AG04450 (cell line): Measurements from ENCODE around the gene MS4A14. TPM values are rescaled to one million over a fixed set of nuclear protein-coding genes. Genes with fewer than 3 reads are reported as not detected.

Experiments used
- CTCF ChIA-PET: fragments of 300-600, 350-600 bp; formaldehyde crosslinking; extraction: SDS; loops from one replicate; lab custom pipeline; 2022; ENCODE audit warnings: antibody characterized with exemption, inconsistent platforms; lab: Charles Lee
- POLR2A ChIA-PET: fragments of 350-600 bp; formaldehyde crosslinking; extraction: SDS; loops from one replicate; lab custom pipeline; 2021; ENCODE audit warnings: antibody characterized with exemption, inconsistent platforms; lab: Yijun Ruan, JAX
- DNase-seq: peaks from one replicate; pipeline ENCODE4 v3.0.0-alpha.2; 2011; ENCODE audit warnings: low read depth, low spot score
- H3K27ac ChIP-seq: one replicate; pipeline ENCODE4 v1.5.1; 2012; ENCODE audit warnings: low read depth, low read length, control low read depth
- H3K27me3 ChIP-seq: one replicate; pipeline ENCODE4 v1.6.0; 2012; ENCODE audit warnings: low read length; ENCODE audit not compliant: control insufficient read depth, insufficient read depth
- H3K4me3 ChIP-seq: 2 replicates; pipeline ENCODE4 v1.5.1; 2011; ENCODE audit warnings: mild to moderate bottlenecking, low read depth, low read length, control low read depth
- H3K9me3 ChIP-seq: 2 replicates; pipeline ENCODE4 v1.5.1; 2012; ENCODE audit warnings: low read length; ENCODE audit not compliant: control insufficient read depth, insufficient read depth
- polyA minus RNA-seq: library from RNA; depleted of rRNA, polyadenylated mRNA; stranded (reverse); fragments of >200 nt; gene quantifications from 2 replicates; pipeline ENCODE4 v1.2.3, GENCODE V29; 2011; rRNA and poly(A)+ RNA removed
- polyA plus RNA-seq: library from polyadenylated mRNA; depleted of rRNA; stranded (reverse); fragments of >200 nt; gene quantifications from 2 replicates; pipeline ENCODE4 v1.2.3, GENCODE V29; 2011; rRNA removed
- TF ChIP-seq, protein P1 (sequence below): IDR thresholded peaks from 2 replicates; pipeline ENCODE4 v1.5.1; 2011; ENCODE audit warnings: low read depth, low read length, control low read depth, inconsistent platforms

Gene MS4A14, protein sequence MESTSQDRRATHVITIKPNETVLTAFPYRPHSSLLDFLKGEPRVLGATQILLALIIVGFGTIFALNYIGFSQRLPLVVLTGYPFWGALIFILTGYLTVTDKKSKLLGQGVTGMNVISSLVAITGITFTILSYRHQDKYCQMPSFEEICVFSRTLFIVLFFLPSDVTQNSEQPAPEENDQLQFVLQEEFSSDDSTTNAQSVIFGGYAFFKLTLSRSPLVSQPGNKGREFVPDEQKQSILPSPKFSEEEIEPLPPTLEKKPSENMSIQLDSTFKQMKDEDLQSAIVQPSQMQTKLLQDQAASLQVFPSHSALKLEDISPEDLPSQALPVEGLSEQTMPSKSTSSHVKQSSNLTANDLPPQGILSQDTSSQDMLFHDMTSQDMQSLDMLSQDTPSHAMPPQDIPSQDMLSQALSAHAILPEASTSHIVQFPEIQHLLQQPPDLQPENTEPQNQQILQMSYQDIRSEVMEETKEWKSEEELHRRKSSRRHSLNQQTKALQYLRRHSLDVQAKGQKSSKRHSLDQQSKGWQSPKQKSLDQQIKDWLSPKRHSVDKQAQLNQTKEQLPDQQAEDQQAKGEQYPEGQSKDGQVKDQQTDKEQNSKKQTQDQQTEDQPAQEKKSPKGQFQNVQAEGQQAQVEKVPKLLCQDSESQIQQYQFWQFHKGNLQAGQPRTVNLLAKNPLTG
- not detected in 2 replicates for polyA plus RNA-seq
- polyA minus RNA-seq: not detected in 2 replicates

DNA sequence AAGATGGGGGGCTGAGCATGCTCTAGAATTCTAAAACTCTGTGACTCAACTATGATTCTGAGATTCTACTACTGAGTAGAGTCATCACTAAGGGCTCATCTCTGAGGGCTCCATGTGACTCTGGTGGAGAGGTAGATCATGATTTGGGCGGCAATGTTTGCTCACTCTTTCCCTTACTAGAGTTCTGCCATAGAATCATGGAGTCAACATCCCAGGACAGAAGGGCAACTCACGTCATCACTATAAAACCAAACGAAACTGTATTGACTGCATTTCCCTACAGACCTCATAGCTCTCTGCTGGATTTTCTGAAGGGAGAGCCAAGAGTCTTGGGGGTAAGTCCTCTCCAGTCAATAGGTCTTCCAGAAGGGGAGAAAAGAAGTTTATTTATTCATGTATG, at the start of gene MS4A14:
TSS of gene MS4A14 (plus strand) at position 78 of the 400 bp plus-strand sequence. CDS start at position 198, 120 bp downstream.
- CTCF ChIA-PET: no interaction called here
- H3K9me3 ChIP-seq: no peaks in the 10 kb centered on the region; the same call in 1 of the 2 replicates
- POLR2A ChIA-PET: no interaction called here
- no peak for DNase-seq
- no peaks in the 10 kb centered on the region for H3K27me3 ChIP-seq
- no peak within 1 kb of the TSS for H3K27ac ChIP-seq
- no peak within 1 kb of the TSS for H3K4me3 ChIP-seq
- TF ChIP-seq, protein P1, sequence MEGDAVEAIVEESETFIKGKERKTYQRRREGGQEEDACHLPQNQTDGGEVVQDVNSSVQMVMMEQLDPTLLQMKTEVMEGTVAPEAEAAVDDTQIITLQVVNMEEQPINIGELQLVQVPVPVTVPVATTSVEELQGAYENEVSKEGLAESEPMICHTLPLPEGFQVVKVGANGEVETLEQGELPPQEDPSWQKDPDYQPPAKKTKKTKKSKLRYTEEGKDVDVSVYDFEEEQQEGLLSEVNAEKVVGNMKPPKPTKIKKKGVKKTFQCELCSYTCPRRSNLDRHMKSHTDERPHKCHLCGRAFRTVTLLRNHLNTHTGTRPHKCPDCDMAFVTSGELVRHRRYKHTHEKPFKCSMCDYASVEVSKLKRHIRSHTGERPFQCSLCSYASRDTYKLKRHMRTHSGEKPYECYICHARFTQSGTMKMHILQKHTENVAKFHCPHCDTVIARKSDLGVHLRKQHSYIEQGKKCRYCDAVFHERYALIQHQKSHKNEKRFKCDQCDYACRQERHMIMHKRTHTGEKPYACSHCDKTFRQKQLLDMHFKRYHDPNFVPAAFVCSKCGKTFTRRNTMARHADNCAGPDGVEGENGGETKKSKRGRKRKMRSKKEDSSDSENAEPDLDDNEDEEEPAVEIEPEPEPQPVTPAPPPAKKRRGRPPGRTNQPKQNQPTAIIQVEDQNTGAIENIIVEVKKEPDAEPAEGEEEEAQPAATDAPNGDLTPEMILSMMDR: no peak

GRCh38 chr11:60347084-60347797, 49.0 kb upstream of the MS4A14 start:
- no peak overlapping the region for H3K27ac ChIP-seq
- H3K4me3 ChIP-seq: no peak overlapping the region
- ChIA-PET POLR2A (no interaction called here), CTCF (interaction anchor here (1.0 kb wide), 1 partner anchor 16 kb away, joined by 4 read pairs; no protein-coding TSS in a partner anchor)
- DNase-seq: no peak
- no peaks in the 10 kb centered on the region; the same call in none of the 2 replicates for H3K9me3 ChIP-seq
- TF ChIP-seq, protein P1: no peak
- no peaks in the 10 kb centered on the region for H3K27me3 ChIP-seq

DNA sequence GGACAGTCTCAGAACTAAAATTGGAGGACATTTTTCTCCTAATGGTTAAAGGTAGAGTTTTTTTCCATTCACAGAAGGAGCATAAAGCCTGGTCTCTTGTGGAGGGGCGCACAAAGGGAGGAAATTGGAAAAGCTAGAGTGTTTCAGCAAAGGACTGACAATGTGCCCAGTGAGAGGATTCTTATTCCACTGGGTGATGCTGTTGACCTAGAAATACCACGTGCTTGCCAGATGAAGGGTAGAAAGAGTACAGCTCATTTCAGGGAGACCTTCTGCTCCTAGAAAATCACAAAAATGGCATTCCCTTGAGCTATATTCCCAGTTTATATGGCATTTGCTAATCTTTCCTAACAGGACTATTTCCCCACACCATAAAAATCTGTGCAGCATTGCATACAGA, 48.1 kb upstream of the MS4A14 start:
- Histone ChIP-seq H3K4me3 (no peak overlapping the region), H3K9me3 (no peaks in the 10 kb centered on the region; the same call in none of the 2 replicates), H3K27ac (no peak overlapping the region), H3K27me3 (no peaks in the 10 kb centered on the region)
- ChIA-PET POLR2A (no interaction called here), CTCF (no interaction called here)
- TF ChIP-seq, protein P1: no peak
- DNase-seq: no peak

DNA sequence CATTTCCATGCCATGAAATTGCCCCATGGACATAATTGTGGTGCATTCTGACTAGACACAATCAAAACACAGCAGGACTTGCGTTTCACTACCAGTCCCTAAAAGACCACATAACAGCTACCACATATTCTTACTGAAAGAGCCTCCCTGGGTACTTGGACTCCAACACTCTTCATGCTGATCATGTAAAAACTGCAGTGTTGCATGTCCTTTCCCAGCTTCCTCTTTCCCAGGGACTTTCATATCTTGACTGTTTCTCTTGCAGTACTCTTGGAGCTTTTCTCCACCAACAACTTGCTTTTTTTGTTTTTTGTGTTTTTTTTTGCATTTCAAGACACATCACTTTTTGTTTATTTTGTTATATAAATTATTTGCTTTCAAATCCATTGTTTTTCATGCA, 46.3 kb upstream of the MS4A14 start:
- Histone ChIP-seq H3K27ac (no peak overlapping the region), H3K9me3 (no peaks in the 10 kb centered on the region; the same call in none of the 2 replicates), H3K27me3 (no peaks in the 10 kb centered on the region), H3K4me3 (no peak overlapping the region)
- ChIA-PET POLR2A (no interaction called here), CTCF (interaction anchor here (1.4 kb wide), 1 partner anchor 13 kb away, joined by 3 read pairs; no protein-coding TSS in a partner anchor)
- DNase-seq: no peak
- TF ChIP-seq, protein P1: no peak
